Hematopoietic multipotent progenitor cell treated with erythropoietin and hydrocortisone succinate and interleukin-3 and kit ligand, for 8 days (in vitro differentiated cells): Measurements from ENCODE around the gene PTCH1.

Source experiments
- DNase-seq: peaks from one replicate; pipeline ENCODE4 v3.0.0-alpha.2; 2015

Gene PTCH1

DNA sequence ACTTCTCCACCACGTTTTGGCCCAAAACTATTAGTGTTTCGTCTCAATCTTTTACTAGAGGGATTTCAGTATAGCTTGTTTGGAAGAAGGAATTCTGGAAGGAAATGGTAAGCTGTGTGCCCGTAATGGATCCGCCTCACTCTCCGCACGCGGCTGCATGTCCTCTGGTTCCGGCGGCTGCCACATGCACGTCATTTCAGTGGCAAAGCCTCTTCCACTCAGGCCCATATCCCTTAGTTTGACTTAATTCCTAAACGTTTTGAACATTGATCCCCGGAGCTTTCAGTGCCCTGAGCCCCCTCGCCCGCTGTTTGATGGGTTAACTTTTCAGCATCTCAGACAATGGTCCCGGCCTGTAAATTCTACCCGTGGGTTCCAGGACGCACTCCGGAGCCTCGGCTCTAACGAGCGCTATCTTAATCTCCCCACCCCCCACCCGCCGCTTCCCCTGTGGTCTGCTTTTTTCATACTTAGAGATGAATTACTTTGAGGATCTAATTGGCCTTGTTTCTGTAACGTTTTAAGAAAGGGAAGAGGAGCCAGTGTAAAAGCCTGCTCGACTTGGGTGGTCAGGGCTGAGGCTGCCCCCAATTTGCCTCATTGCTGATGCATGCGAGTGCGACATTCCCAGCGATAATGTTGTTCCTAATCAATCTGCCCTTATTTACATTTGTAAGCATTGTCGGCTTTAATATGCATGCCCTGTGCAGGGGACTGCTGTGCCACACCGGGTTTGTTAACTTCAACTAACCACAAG is 4.6 kb downstream of the PTCH1 start:
- no peak for DNase-seq

DNA sequence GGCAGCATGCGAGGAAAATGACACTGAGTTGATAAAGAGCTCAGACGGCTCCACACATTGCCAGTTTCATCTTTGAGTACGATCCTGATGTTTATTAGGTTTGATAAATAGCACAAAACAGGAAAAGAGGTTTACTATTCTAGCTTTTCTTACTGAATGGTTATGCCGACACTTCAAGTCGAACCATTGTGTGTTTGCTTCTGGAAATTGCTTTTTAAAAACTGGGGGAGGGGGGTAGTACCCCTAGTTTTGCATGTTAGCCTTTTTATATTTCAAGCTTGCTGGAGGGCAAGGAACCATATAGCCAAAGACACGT is 5.2 kb downstream of the PTCH1 start:
- DNase-seq: no peak

DNA sequence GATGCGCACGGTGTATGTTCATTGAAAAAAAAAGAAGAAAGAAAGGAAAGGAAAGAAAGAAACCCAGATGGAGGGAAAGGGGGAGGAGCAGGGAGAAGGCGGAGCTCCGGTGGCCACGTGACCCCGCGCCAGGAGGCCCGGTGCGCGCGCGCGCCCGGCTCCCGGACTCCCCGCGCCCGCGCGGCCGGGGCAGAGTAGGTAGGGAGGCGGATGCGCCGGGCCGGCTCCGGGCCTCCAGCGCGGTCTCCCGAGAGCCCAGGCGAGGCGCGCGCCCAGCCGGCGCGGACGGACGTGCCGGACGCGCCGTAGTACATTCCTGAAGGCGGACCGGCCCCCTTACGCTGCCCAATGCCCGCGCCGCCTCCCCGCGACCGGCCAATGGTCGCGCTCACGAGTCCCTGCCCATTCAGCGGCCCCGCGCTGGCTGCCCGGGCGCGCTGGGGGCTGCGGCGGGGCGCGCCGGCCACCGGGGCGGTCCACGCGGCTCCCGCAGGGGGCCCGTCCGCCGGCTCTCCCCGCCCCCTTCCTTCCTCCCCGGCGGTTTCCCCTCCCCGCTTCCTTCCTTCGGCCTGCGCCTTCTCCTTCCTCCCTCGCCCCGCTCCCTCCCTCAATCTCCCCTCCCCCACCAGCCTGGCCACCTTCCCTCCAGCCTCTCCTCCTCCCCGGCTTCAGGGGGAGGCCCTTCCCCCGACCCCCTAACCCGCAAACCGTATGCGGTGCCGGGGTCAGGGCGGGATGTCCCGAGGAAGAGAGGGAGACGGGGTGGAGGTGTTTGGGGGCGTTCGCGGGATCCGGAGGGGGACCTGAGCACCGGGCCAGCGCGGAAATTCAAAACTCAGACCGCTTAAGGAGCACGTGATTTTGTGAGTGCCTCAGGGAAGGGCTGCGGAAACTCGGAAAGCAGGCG is 5.8 kb downstream of the PTCH1 start:
- peak; percentile 71 for DNase-seq

- no peak for DNase-seq
Observed at GRCh38 chr9:95509851-95510708, 6.7 kb downstream of the PTCH1 start.

GRCh38 chr9:95508968-95509850 is 7.6 kb downstream of the PTCH1 start:
- no peak for DNase-seq

DNA sequence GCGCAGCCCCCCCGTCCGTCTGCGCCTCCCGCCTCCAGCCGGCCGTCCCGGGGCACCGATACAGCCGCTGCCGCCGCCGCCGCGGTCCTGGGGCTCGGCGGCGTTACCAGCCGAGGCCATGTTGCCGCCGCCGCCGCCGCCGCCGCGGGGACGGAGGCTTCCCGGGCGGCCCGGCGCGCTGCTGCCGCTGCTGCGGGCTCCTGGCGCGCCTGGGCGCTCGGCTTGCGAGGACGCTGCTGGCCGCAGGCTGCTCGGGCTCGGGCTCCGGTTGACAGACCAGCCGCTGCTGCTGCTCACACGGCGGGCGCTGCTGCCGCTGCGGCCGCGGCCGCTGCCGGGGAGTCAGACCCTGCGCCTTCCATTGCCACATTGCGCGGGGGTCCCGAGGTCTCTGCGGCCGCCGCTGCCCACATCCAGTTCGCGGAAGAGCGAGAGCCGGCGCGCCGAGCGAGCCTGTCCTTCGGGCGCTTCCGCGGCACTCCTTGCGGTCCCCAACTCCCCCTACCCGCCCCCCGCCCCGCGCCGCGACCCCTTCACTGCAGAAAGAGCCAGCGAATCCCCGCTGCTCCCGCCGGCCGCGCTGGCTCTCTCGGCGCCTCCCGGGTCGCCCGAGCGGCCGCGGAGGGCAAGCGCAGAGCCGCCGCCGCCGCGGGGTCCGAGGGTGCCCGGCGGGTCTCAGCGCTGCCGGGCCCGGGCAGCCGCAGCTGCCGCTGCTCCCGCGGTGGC is 8.4 kb downstream of the PTCH1 start:
- DNase-seq: no peak

DNA sequence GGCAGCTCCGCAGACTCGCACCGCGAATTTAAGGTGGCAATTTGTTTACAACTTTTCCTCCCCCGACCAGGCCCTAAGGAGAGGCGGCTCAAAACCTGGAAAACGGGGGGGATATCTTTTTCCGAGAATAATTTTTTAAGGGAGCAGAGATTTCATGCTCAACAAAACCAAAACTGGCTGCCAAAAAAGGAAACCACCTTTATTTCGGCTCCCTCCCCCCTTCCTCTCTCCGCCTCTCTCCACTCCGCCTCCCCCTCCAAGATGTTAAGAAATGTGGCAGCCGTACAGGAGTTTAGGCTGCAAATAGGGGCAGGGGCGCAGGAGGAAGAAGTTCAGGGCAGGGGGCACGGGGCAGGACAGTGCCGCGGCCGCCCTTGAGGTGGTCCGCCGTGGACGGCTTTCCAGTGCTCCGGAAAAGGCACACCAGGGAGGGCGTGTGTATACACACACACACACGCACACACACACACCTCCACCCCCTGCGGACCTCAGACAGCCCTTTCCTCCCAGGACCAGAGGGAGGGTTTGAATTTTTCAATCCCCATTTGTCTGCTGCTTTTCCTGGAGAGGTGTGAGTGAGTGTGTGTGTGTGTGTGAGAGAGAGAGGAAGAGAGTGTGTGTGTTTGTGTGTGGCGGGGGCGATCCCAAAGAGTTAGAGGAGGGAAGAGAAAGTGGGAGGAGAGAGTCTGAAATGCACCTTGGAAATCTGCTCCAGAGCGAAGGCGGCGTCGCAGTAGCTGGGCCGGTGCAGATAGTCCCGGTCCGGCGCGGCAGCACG is 9.1 kb downstream of the PTCH1 start:
- DNase-seq: no peak

GRCh38 chr9:95506678-95507463 is 9.9 kb downstream of the PTCH1 start:
- no peak for DNase-seq

GRCh38 chr9:95506428-95506677 is 10.4 kb downstream of the PTCH1 start:
- no peak for DNase-seq

DNA sequence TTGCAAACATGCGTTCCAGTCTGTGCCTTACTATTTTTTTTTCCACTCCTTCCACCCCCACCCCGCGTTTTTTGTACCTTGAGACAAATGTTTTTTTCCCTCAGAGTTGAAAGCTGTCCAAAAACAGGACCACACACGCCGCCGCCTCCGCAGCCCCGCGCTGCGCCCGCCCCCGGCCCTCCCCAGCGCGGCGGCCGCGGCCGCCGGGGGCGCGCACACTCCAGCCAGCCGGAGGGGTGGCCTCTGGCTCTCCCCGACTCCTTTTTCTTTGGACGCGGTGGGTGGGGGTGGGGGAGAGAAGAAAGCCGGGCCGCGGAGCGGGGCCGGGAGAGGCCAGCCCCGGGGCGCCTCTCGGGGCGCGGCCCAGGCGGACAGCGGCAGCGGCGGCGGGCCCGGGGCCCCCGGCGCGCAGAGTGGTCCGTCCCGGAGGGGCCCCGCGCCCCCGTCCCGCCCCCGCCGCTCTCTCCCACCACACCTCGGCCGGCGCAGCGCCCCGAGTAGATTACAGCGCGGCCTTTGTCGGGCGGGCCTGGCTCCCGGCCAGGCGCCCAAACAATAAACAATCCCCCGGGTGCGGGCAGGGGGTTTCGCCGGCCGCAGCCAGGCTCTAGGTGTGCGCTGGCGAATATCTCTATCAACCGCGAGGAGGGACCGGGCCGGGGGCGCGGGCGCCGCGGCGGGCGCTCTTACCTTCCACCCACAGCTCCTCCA is 10.9 kb downstream of the PTCH1 start:
- no peak for DNase-seq

- DNase-seq: no peak
Observed at GRCh38 chr9:95505072-95505716, 11.6 kb downstream of the PTCH1 start.

GRCh38 chr9:95504053-95504963 is 12.5 kb downstream of the PTCH1 start:
- no peak for DNase-seq

- no peak for DNase-seq
Observed at GRCh38 chr9:95503369-95503768, 13.4 kb downstream of the PTCH1 start.

DNA sequence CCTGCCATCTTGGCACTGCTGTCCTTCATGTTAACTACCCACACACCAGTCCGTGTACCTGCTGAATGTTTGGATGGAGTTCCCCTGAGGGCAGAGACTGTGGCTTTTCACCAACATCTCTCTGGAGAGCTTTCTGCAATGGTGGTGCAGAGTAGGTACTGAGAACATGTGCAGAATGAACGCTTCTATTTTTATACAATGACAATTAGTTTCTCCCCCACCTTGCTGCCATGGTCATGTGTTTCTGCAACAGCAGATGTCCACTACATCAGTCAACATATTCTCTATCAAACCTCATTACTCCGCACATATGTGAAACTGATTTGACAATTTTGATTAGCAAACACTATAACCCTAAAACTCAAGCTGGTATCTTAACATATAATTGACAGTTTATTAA is 14.5 kb downstream of the PTCH1 start:
- DNase-seq: no peak

GRCh38 chr9:95499847-95500246 is 16.9 kb downstream of the PTCH1 start:
- DNase-seq: no peak

DNA sequence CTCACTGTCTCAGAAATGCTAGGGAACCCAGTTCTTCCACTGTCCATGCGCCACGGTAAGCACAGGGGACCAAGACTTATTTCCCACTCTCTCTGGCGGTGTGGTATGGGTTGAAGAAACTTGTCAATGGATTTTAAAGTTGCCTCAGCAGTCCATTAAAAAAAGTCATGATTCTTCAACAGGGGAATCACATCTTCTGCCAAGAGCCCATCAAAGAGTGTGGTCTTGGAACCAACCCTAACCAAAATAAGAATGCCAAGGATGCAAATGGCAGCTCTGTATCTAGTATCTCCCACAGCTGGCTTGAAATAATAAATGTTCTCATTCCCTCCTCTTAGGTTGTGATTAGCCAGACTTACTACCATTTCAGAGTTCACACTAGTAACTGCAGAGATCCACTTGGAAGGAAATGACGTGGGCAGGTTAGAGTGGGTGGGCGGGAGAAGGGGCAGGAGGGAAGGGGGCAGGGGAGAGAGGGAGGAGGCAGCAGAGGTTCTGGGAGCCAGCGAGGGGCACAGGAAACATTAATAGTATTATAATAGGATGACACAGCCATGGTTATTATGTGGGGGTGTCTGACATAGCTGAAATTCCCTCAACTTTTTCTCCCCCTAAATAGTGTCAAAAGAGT is 17.6 kb downstream of the PTCH1 start:
- DNase-seq: no peak

DNA sequence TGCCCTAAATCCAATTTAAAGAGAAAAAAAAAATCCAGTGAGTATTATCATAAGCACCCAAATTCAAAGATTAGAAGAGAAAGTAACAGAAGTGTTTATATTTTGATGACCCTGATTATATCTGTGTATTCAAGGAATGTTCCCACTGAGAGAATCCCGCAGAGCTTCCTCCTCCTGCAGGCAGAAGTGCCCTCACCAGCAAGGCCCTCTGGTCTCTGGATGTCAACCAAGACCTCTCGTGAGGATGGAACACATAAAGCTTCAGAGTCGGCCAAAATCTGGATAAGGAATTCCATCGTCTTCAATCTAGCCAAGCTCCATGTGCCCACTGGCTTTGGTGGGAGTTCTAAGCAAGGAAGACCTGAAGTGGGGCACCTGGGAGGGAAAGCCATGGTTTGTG is 18.1 kb downstream of the PTCH1 start:
- DNase-seq: no peak
